IPS DF 6.9 (cell line): ENCODE results near the gene USF3.

Source experiments
- DNase-seq: peaks from one replicate; pipeline ENCODE4 v3.0.0-alpha.2; 2013; ENCODE audit warnings: low read depth, low spot score
- H3K27ac ChIP-seq: one replicate; pipeline ENCODE4 v1.5.1; 2013; ENCODE audit warnings: low read length, control low read depth
- H3K27me3 ChIP-seq: 2 replicates; pipeline ENCODE4 v1.6.1; 2013; ENCODE audit warnings: mild to moderate bottlenecking, low read length; ENCODE audit not compliant: control insufficient read depth, insufficient read depth
- H3K36me3 ChIP-seq: 2 replicates; pipeline ENCODE4 v1.6.1; 2013; ENCODE audit warnings: low read length; ENCODE audit not compliant: control insufficient read depth, insufficient read depth
- H3K4me1 ChIP-seq: 2 replicates; pipeline ENCODE4 v1.6.1; 2013; ENCODE audit warnings: low read length; ENCODE audit not compliant: control insufficient read depth, insufficient read depth
- H3K4me3 ChIP-seq: 2 replicates; pipeline ENCODE4 v1.5.1; 2013; ENCODE audit warnings: mild to moderate bottlenecking, low read length
- H3K9me3 ChIP-seq: 2 replicates; pipeline ENCODE4 v1.6.1; 2013; ENCODE audit warnings: low read length, inconsistent platforms; ENCODE audit not compliant: control insufficient read depth, insufficient read depth
- WGBS: extraction: QIAGEN DNeasy Blood & Tissue Kit; methylation state at CpG from one replicate; pipeline ENCODE4 v1.1.7; 2013; ENCODE audit warnings: mixed read lengths, missing lambda C conversion rate; ENCODE audit not compliant: insufficient read length, insufficient coverage; 5-methylcytosine and 5-hydroxymethylcytosine counted together

The USF3 gene

DNA sequence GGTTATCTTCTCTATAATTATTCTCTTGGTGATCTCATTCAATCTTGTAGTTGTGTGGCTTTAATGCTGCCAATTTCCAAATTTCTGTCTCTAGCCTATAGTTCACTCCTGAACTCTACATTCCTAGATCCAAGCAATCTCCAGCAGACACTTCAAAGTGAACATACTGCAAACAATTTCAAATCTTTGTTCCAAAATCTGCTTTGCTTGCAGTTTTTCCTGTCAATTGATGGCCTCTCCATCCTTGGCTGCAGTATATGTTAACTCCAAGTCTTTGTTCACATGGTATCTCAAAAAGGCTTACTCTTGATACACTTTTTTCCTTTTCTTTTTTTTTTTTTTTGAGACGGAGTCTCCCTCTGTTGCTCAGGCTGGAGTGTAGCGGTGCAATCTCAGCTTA is 32.2 kb upstream of the USF3 start:
- no peak for DNase-seq
- H3K36me3 ChIP-seq: no peaks in the 10 kb centered on the region; the same call in 1 of the 2 replicates
- no CpG with 5 or more reads among the region's 2 CpGs for WGBS

DNA sequence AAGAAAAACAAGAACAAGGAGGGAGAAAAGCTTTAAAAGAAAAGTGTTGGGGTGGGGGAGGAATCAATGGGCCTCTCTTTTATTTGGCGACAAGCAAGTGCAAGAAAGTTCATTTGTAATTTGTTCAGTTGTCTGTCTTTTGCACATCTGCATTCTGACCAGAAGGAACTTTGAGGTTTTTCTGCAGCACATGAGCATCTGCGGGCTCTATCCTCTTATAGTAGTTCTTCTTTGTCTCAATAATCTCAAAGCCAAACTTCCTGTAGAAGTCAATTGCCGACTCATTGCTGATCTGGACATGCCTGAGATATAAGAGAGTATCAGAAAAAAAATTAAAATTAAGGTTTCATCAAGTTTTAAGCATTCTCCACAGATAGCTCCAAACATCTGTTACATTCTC is 25.2 kb upstream of the USF3 start:
- H3K9me3 ChIP-seq: no peaks in the 10 kb centered on the region
- no peak overlapping the region for H3K27ac ChIP-seq
- H3K4me1 ChIP-seq: no peaks in the 10 kb centered on the region; the same call in 1 of the 2 replicates
- DNase-seq: no peak
- H3K4me3 ChIP-seq: no peak overlapping the region
- H3K27me3 ChIP-seq: no peaks in the 10 kb centered on the region; the same call in 1 of the 2 replicates
- peaks cover 6% of the 10 kb centered on the region; the same call in 1 of the 2 replicates for H3K36me3 ChIP-seq
- WGBS: no CpG with 5 or more reads among the region's 3 CpGs

More for the DNA sequence above, 32.2 kb upstream of the USF3 start:
- H3K4me3 ChIP-seq: no peak overlapping the region
- H3K27me3 ChIP-seq: no peaks in the 10 kb centered on the region
- H3K9me3 ChIP-seq: no peaks in the 10 kb centered on the region
- no peaks in the 10 kb centered on the region; the same call in 1 of the 2 replicates for H3K4me1 ChIP-seq
- no peak overlapping the region for H3K27ac ChIP-seq

DNA sequence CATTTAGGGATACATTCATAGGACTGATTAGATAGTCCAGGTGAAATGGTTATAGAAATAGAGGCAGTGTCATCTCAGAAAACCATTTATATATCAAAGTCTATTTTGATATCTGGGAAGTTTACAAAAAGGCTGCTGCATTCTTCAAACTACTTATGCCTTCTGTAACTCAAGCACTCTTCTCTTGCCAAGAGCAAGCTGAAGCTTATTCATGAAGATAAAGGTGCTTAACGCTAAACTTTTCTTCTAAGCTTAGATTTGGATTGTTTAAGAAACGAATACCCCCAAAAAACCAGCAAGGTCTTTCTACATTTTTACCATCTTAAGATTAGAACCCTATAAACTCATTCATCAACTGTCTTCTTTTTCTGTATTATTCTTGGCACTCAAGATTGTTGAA is 23.3 kb upstream of the USF3 start:
- WGBS: no CpG with 5 or more reads among the region's 2 CpGs
- no peaks in the 10 kb centered on the region for H3K4me1 ChIP-seq
- no peak for DNase-seq
- H3K27ac ChIP-seq: no peak overlapping the region
- no peak overlapping the region for H3K4me3 ChIP-seq
- H3K9me3 ChIP-seq: no peaks in the 10 kb centered on the region
- H3K27me3 ChIP-seq: no peaks in the 10 kb centered on the region; the same call in 1 of the 2 replicates
- H3K36me3 ChIP-seq: peaks cover 6% of the 10 kb centered on the region; the same call in 1 of the 2 replicates

DNA sequence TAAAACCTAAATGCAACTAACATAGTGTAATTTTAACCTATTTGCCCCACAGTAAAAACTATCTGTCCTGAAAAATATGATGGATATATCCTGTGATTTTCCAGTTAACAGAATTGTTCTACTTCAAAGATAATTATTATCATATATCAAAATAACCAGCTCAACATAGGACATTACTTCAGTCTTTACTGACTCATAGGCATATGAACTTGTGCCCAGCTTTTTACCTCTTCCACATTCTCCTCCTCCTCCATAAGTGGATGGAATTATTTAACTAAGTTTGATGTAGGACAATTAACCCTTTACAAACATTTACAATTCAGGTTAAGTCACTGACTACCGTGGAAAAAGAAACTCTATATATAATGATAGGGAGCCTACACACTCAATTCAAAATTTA is 22.9 kb upstream of the USF3 start:
- Histone ChIP-seq H3K27me3 (no peaks in the 10 kb centered on the region; the same call in 1 of the 2 replicates), H3K4me1 (no peaks in the 10 kb centered on the region), H3K4me3 (no peak overlapping the region), H3K9me3 (no peaks in the 10 kb centered on the region), H3K27ac (no peak overlapping the region), H3K36me3 (peaks cover 6% of the 10 kb centered on the region; the same call in 1 of the 2 replicates)
- DNase-seq: no peak
- WGBS: no CpG with 5 or more reads among the region's 1 CpG

DNA sequence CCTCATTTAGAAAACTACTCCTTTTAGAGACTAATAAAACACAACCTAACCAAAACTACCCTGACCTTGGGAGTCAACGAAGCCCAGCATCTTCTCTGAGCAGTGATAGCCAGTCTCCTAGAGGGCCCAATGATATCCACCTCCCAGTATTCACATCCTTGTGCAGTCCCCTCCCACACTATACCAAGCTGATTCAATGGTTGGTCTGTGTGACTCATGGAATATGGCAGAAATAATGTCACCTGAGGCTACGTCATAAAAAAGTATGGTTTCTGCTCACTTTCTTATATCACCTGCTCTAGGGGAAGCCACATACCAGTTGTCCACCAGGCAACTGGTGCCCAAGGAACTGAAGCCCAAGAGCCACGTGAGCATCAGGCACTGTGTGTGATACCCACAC is 21.4 kb upstream of the USF3 start:
- Histone ChIP-seq H3K36me3 (peaks cover 6% of the 10 kb centered on the region; the same call in 1 of the 2 replicates), H3K9me3 (no peaks in the 10 kb centered on the region), H3K27ac (no peak overlapping the region), H3K4me3 (no peak overlapping the region), H3K27me3 (no peaks in the 10 kb centered on the region; the same call in 1 of the 2 replicates), H3K4me1 (no peaks in the 10 kb centered on the region)
- no CpG with 5 or more reads among the region's 3 CpGs for WGBS
- no peak for DNase-seq

DNA sequence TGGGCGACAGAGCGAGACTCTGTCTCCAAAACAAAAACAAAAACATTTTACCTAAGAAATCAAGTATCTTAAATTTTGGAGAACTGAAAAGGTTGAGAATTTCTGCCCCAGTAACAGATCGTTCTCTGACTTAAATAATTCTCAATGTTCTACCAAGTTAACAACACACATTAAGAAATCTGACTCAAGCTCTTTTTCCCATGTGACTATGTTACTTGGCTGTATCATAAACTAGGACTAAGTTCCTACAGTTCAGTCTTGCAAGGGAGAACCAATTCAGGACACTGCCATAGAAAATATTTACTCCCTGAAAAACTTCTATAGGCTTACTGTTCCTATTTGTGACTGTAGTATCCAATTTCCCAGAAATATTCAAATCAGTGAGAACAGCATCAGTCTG is 20.9 kb upstream of the USF3 start:
- no CpG with 5 or more reads among the region's 3 CpGs for WGBS
- DNase-seq: no peak
- no peaks in the 10 kb centered on the region for H3K4me1 ChIP-seq
- no peaks in the 10 kb centered on the region for H3K9me3 ChIP-seq
- H3K36me3 ChIP-seq: peaks cover 6% of the 10 kb centered on the region; the same call in 1 of the 2 replicates
- no peaks in the 10 kb centered on the region; the same call in 1 of the 2 replicates for H3K27me3 ChIP-seq
- H3K4me3 ChIP-seq: no peak overlapping the region
- H3K27ac ChIP-seq: no peak overlapping the region

DNA sequence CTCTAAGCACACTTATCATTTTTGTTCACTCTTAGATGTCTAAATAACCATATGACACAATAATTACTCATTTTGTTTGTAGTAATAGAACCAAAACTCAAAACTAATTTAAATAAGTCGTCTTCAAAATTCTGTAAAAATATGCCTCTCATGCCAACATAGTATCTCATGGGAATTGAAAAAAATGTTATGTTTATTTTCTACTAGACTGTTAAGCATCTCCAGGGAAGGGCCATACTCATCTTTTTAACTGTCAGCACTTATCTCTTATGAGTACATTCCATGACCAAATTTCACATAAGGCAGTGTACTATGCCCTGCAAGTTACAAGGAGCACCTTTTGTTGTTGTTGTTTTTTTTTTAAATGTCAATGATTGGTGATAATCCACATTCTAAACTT is 18.3 kb upstream of the USF3 start:
- Histone ChIP-seq H3K9me3 (no peaks in the 10 kb centered on the region), H3K4me1 (no peaks in the 10 kb centered on the region), H3K4me3 (no peak overlapping the region), H3K27ac (no peak overlapping the region), H3K36me3 (0 out of 2 replicates have a peak, but pooled peaks cover 3% of the 10 kb centered on the region), H3K27me3 (no peaks in the 10 kb centered on the region; the same call in 1 of the 2 replicates)
- no CpG with 5 or more reads among the region's 1 CpG for WGBS
- no peak for DNase-seq

DNA sequence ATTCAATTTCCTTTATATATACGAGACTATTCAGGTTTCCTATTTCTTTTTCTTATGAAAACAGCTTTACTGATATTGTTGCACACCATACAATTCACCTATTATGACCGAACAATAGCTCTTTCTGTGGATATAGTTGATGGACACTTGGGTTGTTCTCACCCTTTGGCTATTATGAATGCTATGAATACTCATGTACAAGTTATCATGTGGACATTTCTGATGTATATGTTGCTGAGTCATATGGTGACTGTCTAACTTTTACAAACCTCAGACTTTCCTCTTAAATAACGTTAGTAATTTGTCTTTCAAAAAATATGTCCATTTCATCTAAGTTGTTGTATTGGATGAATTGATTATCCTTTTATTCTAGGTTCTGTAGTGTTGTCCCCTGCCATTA is 15.7 kb upstream of the USF3 start:
- H3K9me3 ChIP-seq: no peaks in the 10 kb centered on the region
- no CpG with 5 or more reads among the region's 3 CpGs for WGBS
- no peaks in the 10 kb centered on the region for H3K27me3 ChIP-seq
- H3K4me1 ChIP-seq: no peaks in the 10 kb centered on the region
- H3K36me3 ChIP-seq: no peaks in the 10 kb centered on the region
- DNase-seq: no peak
- no peak overlapping the region for H3K27ac ChIP-seq
- no peak overlapping the region for H3K4me3 ChIP-seq

DNA sequence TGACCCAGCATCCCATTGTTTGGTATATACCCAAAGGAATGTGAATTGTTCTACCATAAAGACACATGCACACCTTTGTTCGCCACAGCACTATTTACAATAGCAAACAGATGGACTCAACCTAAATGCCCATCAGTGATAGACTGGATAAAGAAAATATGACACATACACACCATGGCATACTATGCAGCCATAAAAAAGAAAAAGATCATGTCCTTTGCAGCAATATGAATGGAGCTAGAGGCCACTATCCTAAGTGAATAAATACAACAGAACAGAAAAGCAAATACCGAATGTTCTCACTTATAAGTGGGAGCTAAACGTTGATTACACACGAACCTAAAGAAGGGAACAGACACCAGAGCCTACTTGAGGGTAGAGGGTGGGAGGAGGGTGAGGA is 11.4 kb upstream of the USF3 start:
- Histone ChIP-seq H3K4me1 (no peaks in the 10 kb centered on the region), H3K27me3 (no peaks in the 10 kb centered on the region), H3K9me3 (no peaks in the 10 kb centered on the region), H3K4me3 (no peak overlapping the region), H3K27ac (no peak overlapping the region), H3K36me3 (no peaks in the 10 kb centered on the region)
- no peak for DNase-seq
- no CpG with 5 or more reads among the region's 4 CpGs for WGBS

DNA sequence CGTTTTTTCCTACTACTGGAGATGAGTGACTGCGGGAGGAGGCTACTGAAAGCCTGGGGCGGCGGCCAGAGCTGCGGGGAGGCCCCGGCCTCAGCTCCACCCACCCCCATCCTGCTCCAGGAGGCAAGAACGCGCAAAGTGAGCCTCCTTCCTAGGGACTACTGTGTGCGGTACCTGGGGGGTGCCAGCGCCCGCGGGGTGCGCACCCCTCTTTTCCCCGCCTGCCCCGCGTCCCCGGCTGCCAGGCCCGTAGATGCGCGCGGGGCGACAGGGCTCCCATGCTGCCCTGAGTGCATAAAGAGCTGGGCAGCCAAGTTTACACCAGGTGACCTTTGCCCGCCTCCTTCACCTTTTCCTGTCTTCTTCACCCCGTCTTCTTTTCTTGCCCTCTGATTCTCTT is 2.5 kb upstream of the USF3 start:
- Histone ChIP-seq H3K36me3 (no peaks in the 10 kb centered on the region), H3K4me3 (peak overlapping the region; percentile 26; the same call in 1 of the 2 replicates), H3K4me1 (no peaks in the 10 kb centered on the region; the same call in 1 of the 2 replicates), H3K27me3 (no peaks in the 10 kb centered on the region), H3K27ac (no peak overlapping the region), H3K9me3 (no peaks in the 10 kb centered on the region)
- no CpG with 5 or more reads among the region's 24 CpGs for WGBS
- no peak for DNase-seq

DNA sequence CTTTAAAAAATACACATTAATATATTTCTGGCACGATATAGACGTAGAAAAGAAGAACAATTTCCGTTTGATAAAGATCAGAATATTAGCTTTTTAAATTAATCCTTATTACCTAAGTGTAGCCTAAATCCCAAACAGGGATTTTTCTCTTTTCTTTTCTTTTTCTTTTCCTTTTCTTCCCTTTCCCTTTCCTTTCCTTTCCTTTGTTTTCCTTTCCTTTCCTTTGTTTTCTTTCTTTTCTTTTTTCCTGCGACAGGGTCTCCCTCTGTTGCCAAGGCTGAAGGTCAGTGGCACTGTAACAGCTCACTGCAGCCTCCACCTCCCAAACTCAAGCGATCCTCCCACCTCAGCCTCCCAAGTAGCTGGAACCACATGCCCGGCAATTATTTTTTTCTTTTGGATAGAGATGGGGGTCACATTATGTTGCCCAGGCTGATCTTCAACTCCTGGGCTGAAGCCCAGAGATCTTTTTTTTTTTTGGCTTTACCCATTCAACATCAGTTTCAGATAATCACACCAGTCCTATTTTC is 1.8 kb upstream of the USF3 start:
- Histone ChIP-seq H3K4me3 (no peak overlapping the region), H3K36me3 (no peaks in the 10 kb centered on the region), H3K27me3 (no peaks in the 10 kb centered on the region), H3K27ac (no peak overlapping the region), H3K9me3 (no peaks in the 10 kb centered on the region), H3K4me1 (no peaks in the 10 kb centered on the region; the same call in 1 of the 2 replicates)
- DNase-seq: no peak
- no CpG with 5 or more reads among the region's 6 CpGs for WGBS
